PFSK-1 (cell line): Measurements from ENCODE around the gene IRAK1BP1.

Experiments
- FOXP2 ChIP-seq: optimal IDR thresholded peaks from 2 replicates; pipeline ENCODE3; 2011; ENCODE audit warnings: borderline replicate concordance, control low read depth, inconsistent platforms; ENCODE audit not compliant: insufficient read depth; ENCODE audit errors: extremely low read length, extremely low read depth
- POLR2AphosphoS5 ChIP-seq: IDR thresholded peaks from 2 replicates; pipeline ENCODE4 v1.6.1; 2012; ENCODE audit warnings: low read depth, mild to moderate bottlenecking, control low read depth, low read length, moderate library complexity
- TAF1 ChIP-seq: IDR thresholded peaks from 2 replicates; pipeline ENCODE4 v1.6.1; 2012; ENCODE audit warnings: low read length, control low read depth, borderline replicate concordance; ENCODE audit not compliant: insufficient read depth

- TF ChIP-seq POLR2AphosphoS5 (no peak), TAF1 (no peak), FOXP2 (no peak)
Observed at GRCh38 chr6:78845567-78845966, 21.8 kb upstream of the IRAK1BP1 start.
